OCI-LY3 (cell line): ENCODE results near the gene TIAM2.

Source experiments
- H2AFZ ChIP-seq: fragments of 200-600, 300-600 bp; shearing (Covaris generic); 2 replicates; pipeline ENCODE4 v1.6.0; 2014; ENCODE audit warnings: antibody characterized with exemption, low read depth, low read length
- H3K27ac ChIP-seq: fragments of 200-600, 300-600 bp; sonication (generic); 2 replicates; pipeline ENCODE4 v1.5.1; 2014; ENCODE audit warnings: mild to moderate bottlenecking, low read length, moderate library complexity, mixed read lengths
- H3K27me3 ChIP-seq: fragments of 200-600, 300-600 bp; sonication (generic); 2 replicates; pipeline ENCODE4 v1.6.1; 2014; ENCODE audit warnings: low read depth, low read length, mixed read lengths
- H3K36me3 ChIP-seq: fragments of 200-600, 300-600 bp; sonication (generic); replicated peaks from 2 replicates; pipeline ENCODE3; 2014; ENCODE audit warnings: low read depth, low read length, mixed read lengths
- H3K4me1 ChIP-seq: fragments of 300-600, 200-600 bp; sonication (generic); 2 replicates; pipeline ENCODE4 v1.6.1; 2014; ENCODE audit warnings: low read length, mixed read lengths
- H3K4me2 ChIP-seq: fragments of 200-600, 300-600 bp; sonication (generic); 2 replicates; pipeline ENCODE4 v1.6.1; 2014; ENCODE audit warnings: low read length, mixed read lengths
- H3K4me3 ChIP-seq: fragments of 300-600, 200-600 bp; sonication (generic); 2 replicates; pipeline ENCODE4 v1.5.1; 2014; ENCODE audit warnings: antibody characterized with exemption, mild to moderate bottlenecking, low read length, moderate library complexity
- H3K79me2 ChIP-seq: fragments of 300-600, 200-600 bp; shearing (Covaris generic); 2 replicates; pipeline ENCODE4 v1.6.1; 2014; ENCODE audit warnings: mild to moderate bottlenecking, low read length, mixed read lengths
- H3K9ac ChIP-seq: fragments of 300-600, 200-600 bp; shearing (Covaris generic); 2 replicates; pipeline ENCODE4 v1.6.0; 2014; ENCODE audit warnings: mild to moderate bottlenecking, low read length, moderate library complexity
- H3K9me3 ChIP-seq: fragments of 200-600, 300-600 bp; shearing (Covaris generic); 2 replicates; pipeline ENCODE4 v1.6.1; 2014; ENCODE audit warnings: low read length, mixed read lengths; ENCODE audit not compliant: insufficient read depth
- H4K20me1 ChIP-seq: fragments of 200-600, 300-600 bp; sonication (generic); 2 replicates; pipeline ENCODE4 v1.6.1; 2016; ENCODE audit warnings: low read length, mixed read lengths; ENCODE audit not compliant: insufficient read depth
- CTCF ChIP-seq: fragments of 200-600, 300-600 bp; sonication (generic); IDR thresholded peaks from 2 replicates; pipeline ENCODE4 v1.5.1; 2014; ENCODE audit warnings: antibody characterized with exemption, low read length, low read depth
- EZH2phosphoT487 ChIP-seq: fragments of 200-600 bp; shearing (Covaris generic); IDR thresholded peaks from 2 replicates; pipeline ENCODE4 v1.6.1; 2018; ENCODE audit warnings: antibody characterized with exemption, mixed run types, low read depth

TIAM2 gene

GRCh38 chr6:155234167-155234566, 239.1 kb downstream of the TIAM2 start:
- TF ChIP-seq CTCF = no peak
- no peak for TF ChIP-seq EZH2phosphoT487

GRCh38 chr6:155234687-155235086, 239.6 kb downstream of the TIAM2 start:
- Histone ChIP-seq H3K27me3 (no peaks in the 10 kb centered on the region), H3K4me2 (no peak overlapping the region), H3K79me2 (no peaks in the 10 kb centered on the region), H3K4me1 (no peaks in the 10 kb centered on the region), H4K20me1 (no peaks in the 10 kb centered on the region), H3K9me3 (no peaks in the 10 kb centered on the region), H3K4me3 (no peak overlapping the region), H2AFZ (no peak overlapping the region), H3K36me3 (no peaks in the 10 kb centered on the region), H3K9ac (no peak overlapping the region), H3K27ac (no peak overlapping the region)
- TF ChIP-seq EZH2phosphoT487 (no peak), CTCF (no peak)

More at GRCh38 chr6:155234167-155234566, 239.1 kb downstream of the TIAM2 start:
- Histone ChIP-seq H3K9ac (no peak overlapping the region), H3K27me3 (no peaks in the 10 kb centered on the region), H3K4me2 (no peak overlapping the region), H3K4me1 (no peaks in the 10 kb centered on the region), H3K79me2 (no peaks in the 10 kb centered on the region), H4K20me1 (no peaks in the 10 kb centered on the region), H3K27ac (no peak overlapping the region), H3K36me3 (peaks cover 3% of the 10 kb centered on the region), H2AFZ (no peak overlapping the region), H3K9me3 (no peaks in the 10 kb centered on the region), H3K4me3 (no peak overlapping the region)

- Histone ChIP-seq H2AFZ (no peak overlapping the region), H3K9ac (no peak overlapping the region), H3K36me3 (no peaks in the 10 kb centered on the region), H3K9me3 (no peaks in the 10 kb centered on the region), H3K27me3 (no peaks in the 10 kb centered on the region), H3K4me3 (no peak overlapping the region), H3K4me2 (no peak overlapping the region), H3K4me1 (no peaks in the 10 kb centered on the region), H4K20me1 (no peaks in the 10 kb centered on the region), H3K79me2 (no peaks in the 10 kb centered on the region), H3K27ac (no peak overlapping the region)
- no peak for TF ChIP-seq EZH2phosphoT487
- no peak for TF ChIP-seq CTCF
These were observed 240.0 kb downstream of the TIAM2 start for GRCh38 chr6:155235087-155235486.

- Histone ChIP-seq H3K4me3 (no peak overlapping the region), H3K27me3 (no peaks in the 10 kb centered on the region), H4K20me1 (no peaks in the 10 kb centered on the region), H3K79me2 (no peaks in the 10 kb centered on the region), H3K9me3 (no peaks in the 10 kb centered on the region), H3K4me2 (no peak overlapping the region), H3K36me3 (no peaks in the 10 kb centered on the region), H3K9ac (no peak overlapping the region), H3K27ac (no peak overlapping the region), H3K4me1 (no peaks in the 10 kb centered on the region), H2AFZ (no peak overlapping the region)
- no peak for TF ChIP-seq CTCF
- TF ChIP-seq EZH2phosphoT487 = no peak
These were observed 242.5 kb downstream of the TIAM2 start for GRCh38 chr6:155237613-155238012.
